NOMO-1 treated with DMSO at 0.1 percent for 48 hours (cell line): Measurements from ENCODE around the gene ARHGAP6.
"Not testable (repeated sequence)": the region's sequence is repeated elsewhere in the genome, so short reads cannot be mapped to it uniquely, and the experiment has no call there.

Experiments used
- DNase-seq: peaks from one replicate; lab custom pipeline; 2025; ENCODE audit not compliant: unreplicated experiment; lab: John Stamatoyannopoulos, UW

The ARHGAP6 gene

DNA sequence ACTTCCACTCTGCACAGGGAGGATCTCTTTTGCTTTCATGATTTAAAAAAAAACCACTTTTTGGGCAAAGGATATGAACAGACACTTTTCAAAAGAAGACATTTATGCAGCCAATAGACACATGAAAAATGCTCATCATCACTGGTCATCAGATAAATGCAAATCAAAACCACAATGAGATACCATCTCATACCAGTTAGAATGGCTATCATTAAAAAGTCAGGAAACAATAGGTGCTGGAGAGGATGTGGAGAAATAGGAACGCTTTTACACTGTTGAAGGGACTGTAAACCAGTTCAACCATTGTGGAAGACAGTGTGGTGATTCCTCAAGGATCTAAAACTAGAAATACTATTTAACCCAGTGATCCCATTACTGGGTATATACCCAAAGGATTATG is 87.4 kb downstream of the ARHGAP6 start:
- not testable (repeated sequence) for DNase-seq

DNA sequence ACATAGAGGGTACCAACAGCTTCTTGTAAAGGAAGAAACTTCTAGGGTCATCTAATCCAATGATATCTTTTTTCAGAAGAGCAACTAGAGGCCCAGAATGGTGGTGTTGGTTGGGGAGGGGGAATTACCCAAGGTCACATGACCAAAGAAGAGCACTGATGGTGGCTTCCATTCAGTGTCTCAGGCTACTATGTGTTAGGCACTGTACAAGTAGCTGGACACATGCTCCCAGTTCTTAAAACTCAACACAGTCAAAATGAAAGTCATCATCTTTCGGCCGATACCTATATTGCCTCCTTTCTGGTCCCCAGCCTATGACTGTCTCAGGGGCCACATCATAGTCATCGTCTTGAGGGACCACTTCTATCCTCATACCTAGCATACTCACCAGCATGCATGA is 88.1 kb downstream of the ARHGAP6 start:
- DNase-seq: no peak

DNA sequence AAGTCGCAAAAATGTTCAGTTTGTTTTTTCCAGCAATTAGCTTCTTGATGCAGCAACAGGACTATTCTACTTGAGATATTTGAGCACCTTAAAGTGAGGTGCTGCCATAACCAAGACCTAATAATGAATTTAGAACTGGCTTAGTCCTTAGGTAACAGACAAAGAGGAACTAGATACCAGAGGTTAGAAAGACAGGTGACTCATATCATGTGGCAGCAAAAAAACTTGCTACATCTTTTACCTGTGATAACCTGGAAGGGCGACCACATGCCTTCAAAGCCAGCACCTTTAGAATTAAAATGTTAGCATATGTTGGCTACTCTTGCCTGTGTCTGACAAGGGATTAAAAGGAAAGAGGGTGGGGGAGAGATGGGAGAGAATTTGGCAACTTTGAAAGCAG is 90.4 kb downstream of the ARHGAP6 start:
- DNase-seq: peak; percentile 40

DNA sequence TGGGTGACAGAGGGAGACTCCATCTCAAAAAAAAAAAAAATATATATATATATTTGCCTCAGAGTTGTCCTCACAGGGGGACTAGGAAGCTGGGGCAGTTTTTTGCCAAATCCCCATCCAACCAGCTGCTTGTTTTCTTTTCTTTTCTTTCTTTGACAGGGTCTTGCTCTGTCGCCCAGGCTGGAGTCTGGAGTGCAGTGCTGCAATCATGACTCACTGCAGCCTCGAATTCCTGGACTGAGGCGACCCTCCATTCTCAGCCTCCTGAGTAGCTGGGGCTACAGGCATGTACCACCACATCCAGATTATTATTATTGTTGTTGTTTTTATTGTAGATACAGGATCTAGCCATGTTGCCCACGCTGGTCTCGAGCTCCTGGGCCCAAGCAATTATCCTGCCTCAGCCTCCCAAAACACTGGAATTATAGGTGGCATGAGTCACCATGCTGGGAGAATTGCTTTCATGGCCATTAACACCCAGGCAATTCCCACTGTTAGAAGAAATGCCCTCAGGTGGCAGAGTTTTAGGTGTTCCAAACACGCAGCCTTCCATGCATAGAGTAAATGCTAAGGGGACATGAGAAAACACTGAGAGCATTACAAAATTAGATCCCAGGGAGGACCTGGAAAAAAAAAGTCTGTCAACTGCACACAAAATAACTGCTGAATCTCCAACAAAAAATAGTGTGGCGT is 98.0 kb downstream of the ARHGAP6 start:
- no peak for DNase-seq

DNA sequence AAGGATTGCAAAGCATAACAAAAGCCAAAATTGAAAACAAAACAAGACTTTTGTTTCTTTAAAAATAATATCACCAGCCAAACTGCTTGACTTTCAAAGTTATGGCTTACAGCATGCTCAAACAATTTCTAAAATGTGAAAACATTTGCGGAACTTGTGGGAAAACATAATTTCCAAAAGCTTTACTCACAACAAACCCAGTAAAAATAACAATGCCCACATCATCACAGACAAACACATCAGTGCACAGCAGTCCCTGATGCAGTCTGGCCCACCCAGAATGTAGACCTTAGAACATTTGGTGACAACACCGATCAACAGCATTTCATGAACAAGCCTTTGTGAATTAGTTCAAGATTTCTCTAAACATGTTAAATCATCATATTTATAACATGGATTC is 98.9 kb downstream of the ARHGAP6 start:
- DNase-seq: no peak

DNA sequence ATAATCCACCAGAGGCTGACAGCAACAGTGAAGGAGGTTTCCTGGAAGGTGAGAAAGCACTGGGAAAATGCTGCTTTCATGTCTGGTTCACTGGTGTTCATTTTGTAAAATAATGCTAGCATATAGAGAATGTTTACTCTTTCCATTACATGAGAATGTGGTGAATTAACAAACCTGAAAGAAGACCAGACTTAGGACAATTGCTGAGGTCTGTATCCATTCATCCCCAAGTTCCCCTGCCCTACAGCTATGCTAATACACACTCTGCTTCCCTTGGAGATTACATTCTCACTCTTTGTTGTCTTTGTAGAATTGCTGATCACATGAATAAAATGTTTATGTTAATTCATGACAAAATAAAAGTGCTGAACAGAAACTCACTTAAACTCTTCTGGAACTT is 99.5 kb downstream of the ARHGAP6 start:
- no peak for DNase-seq

DNA sequence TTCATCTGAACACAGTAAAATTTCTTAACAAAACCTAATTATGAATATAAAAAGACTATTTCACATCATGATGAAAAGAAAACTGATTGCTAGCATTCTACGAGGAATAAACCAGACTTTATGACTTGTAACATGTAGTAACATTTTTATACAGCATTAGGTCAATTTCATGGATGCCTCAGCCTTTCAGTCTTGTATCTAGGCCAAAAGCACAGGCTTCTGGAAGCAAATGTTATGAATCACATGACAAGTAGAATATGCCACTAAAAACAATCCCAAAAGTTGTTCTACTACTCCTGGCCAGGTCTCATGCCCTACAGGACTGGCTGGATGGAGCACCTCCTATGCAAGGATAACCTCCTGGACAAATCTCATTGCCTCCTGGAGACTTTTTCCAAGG is 101.2 kb downstream of the ARHGAP6 start:
- DNase-seq: no peak

DNA sequence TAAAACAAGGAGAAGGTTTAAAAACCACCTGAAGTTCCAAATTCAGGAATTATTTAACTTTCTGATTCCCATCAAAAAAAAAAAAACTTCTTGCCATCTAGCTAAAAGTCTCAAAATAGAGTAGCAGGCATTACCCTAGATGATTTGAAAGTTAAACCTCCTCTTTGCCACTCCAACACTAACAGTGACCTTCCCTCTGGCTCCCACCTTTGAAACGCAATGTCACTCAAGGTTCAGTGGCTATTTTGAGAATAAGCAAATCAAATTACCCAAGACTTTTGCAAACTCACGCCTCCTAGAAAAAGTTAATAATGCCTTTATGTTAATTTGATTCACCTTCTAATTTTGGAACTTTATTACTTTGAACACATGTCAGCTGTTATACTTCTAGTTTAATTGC is 103.2 kb downstream of the ARHGAP6 start:
- DNase-seq: peak; percentile 76

DNA sequence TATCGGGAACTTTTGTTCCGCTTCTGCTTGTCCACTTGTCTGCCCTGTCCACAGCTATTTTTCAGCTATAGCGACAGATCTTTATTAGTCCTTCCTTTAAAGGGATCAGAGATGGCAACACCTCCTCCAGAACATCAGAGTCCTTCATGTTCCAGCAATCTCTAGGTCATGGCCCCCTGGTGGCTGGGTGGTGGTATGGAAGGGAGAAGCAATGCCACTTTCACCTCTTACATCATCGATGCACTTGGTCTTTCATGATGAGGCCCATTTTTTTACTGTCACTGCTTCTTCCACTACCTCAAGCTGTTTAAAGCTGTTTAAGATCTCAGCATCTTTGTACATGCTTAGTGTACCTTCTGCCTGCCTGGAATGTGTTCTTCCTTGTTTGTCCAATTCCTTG is 106.7 kb downstream of the ARHGAP6 start:
- peak; percentile 44 for DNase-seq

DNA sequence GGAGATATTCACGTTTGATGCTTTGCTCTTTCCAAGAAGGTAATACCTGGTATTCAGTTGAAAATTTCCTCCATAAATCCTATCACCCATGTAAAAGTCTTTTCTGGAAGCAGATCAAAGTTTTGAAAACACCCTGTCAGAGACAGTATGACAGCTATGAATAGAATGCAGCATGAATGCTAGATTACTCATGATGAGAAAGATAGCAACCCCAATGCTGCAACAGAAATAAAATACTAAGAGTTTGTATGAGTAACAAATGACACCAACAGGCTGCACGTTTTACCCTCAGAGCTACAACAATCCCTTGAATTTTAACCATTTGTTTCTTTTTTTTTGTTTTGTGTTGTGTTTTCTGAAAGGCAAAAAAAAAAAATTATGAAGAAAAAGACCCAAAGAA is 108.6 kb downstream of the ARHGAP6 start:
- no peak for DNase-seq

DNA sequence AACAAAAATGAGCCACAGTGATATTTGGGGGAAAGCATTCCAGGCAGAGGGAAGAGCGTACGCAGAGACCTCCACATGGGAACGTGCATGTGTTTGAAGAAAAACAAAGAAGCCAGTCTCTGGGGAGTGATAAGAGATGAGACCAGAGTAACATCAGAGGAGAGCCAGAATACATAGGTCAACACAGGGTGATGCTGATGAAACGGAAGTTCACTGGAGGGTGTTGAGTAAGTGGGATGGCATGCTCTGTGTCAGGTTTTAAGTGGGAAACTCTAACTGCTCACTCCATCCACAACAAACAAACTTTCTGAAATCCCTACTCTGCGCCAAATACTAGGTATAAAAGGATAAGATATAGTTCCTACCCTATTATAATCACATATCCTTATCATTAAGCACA is 110.0 kb downstream of the ARHGAP6 start:
- DNase-seq: no peak

DNA sequence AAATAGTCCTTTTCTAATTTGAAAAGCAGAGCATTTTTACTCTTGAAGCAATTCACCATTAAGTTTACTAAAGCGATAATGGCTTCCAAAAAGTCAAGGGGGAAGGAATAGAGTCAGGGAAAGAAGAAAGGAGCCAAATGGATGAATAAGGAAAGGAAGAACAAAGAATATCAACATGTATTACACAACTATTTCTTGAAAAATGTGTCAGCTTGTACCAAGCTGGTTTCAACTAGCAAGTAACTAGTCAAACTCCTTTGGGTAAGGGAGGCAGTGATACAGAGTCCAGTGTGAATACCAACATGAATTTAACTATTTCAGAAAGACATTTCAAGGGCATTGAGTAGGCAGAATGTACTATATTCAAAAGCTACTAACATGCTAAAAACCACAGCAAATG is 112.1 kb downstream of the ARHGAP6 start:
- DNase-seq: no peak

DNA sequence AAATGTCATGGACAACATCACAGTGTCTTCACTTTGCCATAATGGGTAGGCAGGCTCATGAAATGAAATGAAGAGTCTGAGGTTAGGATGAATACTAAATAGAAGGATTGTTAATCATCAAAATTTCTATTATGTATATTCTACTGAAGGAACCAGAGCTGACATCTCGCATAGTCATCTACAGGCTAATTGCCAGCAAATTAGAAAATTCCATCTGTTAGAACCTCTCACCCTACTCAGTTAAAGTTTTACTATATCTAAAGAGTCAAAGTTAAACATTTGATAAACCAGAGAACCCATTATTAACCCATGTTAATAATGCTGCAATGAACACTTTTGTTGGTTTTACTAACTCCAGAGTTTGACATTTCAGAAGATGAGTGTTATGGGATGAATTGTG is 114.6 kb downstream of the ARHGAP6 start:
- DNase-seq: no peak

DNA sequence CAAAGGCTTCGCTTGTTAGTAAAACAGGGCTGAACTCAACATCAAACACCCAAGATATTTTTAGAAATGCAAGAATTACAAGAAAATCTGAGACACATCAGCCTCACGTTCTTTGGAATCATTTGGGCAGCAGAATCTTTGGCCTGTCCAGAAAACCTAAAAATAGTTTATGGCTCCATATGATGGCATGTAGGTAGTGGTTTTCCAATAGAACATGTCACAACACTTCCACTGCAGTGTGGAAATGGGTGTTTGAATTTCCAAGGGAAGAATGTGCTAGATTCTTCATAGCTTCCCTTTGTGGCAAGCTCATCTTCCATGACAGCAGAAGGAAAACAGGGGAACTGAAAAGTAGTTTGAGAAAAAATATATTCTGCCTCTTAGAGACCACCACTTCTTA is 118.8 kb downstream of the ARHGAP6 start:
- no peak for DNase-seq

DNA sequence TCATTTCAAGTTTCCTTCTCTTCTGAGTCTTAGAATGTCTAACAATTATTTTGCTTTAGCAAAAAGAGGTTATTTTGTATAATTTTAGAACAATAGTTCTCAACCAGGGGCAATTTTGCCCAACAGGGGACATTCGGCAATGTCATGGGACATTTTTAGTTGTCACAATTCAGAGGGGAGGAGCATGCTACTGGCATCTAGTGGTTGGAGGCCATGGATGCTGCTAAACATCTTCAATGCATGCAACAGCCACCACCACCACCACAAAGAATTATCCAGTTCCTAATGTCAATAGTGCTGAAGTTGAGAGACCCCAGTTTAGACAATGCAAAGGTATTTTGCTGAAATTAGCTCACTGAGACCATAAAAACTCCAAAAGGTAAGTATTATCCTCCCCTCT is 122.5 kb downstream of the ARHGAP6 start:
- DNase-seq: no peak

DNA sequence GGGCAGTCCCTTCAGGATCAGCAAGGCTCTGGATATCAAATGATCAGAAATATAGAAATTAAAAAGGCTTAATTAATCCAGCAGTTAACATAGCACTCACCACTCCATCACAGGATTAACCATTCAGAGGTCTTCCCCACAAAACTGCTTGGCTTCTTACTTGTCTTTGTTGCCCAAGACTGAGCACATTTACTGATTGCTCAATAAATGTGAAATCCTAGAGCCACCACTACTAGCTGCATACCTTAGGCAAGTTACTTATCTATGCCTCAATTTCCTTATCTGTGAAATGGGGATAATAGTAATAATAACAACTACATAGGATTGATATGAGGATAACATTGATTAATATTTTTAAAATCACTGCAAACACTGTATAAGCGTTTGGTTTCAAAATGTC is 124.2 kb downstream of the ARHGAP6 start:
- no peak for DNase-seq

DNA sequence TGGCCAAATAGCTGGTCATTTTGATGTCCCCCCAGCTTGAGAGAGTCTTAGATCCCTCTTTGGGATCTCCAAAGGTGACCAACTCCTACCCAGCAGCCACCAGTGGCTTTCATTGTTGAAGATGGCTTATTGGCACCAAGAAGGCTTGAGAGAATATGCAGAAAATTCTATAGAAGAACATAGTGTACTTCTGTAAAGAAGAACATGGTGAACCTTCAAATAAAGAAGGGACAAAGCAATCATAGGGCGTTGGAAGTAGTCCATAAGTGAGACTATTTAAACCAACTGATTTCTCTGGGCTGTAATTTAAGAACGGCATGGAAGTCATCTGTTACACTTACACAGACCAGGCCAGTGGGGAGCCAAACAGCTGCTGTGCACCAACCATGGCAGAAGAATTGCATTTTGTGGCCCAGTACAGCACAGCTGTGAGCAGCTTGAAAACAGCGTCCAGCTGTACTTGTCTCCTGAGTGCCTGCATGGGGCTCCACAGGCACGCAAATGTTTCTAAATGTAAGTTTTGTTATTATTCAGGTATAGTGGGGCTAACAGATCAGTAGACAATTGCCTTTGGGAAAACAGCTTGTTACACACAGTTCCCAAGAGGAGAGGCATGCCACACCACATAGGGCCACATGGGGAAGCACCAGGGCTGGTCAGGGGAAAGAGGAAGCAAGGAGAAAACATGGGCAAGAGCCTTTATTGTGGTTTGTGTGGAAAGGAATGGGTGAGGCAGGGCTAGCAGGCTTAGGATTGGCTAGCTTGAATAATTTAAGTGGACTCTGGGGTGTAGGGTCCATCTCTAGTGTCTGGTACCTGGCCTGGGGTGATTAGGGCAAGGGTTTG is 125.0 kb downstream of the ARHGAP6 start:
- peak; percentile 66 for DNase-seq

DNA sequence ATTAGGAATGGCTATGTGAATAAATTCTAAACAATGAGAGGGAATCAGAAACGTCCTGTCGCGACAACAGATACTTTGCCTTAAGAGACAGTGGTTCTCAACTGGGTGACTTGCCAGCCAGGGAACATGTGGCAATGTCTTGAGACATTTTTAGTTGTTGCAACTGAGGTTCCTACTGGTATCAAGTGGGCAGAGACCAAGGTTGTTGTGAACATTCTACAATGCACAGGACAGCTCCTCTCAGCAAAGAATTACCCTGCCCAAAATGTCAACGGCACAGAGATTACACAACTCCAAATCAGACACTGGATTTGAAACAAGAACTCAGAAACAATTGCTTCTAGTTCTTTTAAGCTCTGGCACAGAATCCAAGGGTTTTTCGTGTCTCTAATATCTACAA is 128.6 kb downstream of the ARHGAP6 start:
- peak; percentile 26 for DNase-seq

DNA sequence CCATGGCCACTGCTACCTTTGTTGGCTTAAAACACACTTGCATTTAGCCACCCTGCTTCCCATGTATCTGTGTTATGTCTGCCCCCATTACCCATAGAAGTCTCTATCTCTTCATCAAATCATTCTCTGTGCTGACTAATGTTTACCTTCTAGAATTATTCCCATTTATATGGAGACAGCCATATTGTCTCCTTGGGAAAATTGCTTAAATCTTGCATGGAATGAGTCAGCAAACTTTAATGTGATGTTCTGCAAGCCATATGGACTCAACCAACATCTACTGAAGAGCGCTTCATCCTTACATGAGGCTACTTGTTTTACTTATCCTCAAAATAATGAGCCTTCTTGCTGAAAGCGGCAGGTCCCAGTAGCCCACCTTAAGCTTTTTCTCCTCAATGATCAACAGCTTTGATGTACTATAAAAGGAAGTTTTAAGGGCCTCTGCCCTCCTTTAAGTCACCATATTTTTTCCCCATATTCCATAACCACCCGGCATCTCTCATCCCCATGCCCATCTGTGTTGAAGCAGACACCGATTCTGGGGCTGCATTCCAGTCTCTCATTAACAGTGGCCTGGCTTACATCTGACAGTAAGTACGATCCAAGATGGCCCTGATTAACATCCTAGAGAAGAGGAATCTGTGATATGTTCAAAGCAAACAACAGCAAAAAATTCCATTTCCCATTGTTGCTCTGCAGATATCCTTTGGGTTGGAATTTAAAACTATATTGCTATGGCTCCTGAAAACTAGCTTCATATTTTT is 130.4 kb downstream of the ARHGAP6 start:
- DNase-seq: no peak

DNA sequence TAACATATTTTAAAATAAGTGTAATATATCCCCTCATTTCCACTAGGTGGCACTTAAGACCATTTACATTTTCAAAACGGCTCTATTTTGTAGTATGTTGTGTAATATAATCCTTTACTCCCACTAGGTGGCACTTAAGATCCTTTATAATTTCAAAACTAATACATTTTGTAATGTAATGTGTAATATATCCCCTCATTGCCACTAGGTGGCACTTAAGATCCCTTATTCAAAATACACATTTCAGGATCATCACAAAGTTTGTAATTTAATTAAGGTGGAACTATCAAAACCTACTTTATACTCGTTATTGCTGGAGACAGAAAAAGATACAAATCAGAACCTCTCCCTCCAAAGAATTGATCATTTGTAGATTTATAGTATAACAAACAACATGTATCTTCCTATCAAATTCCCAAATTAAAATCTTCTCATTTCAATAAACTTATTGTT is 132.5 kb downstream of the ARHGAP6 start:
- peak; percentile 89 for DNase-seq

DNA sequence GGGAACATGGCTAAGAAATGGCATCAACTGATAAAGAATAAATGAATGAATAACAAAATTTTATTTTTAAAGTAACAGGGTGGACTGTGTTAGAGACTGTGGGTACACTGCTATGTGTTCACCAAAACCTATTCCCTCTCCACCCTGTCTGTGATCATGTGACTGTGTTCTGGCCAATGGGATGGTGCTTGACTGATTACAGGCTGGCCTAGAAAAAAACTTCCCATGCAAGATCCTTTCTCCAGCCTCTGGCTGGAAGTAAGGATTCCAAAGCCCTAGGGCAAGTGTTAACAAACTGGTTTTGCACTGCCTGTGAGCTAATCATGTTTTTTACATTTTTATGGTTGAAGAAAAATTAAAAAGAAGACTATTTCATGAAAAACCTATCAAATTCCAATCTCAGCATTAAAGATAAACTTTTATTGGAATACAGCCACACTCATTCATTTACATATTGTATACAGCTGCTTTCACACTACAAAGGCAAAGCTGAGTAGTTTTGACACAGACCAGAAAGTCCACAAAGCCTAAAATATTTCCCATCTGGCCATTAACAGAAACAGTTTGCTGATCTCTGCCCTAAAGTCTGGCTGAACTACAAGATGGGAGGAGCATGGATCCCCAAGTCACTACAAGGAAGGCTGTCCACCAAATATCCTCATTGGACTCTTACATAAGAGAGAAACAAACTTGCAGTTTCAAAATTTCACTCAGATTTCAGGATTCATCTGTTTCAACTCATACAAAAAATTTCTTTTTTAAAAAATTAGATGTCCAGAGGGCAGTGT is 133.2 kb downstream of the ARHGAP6 start:
- DNase-seq: no peak
